ENCODE measurements around the gene TTLL10.

Gene TTLL10

GRCh38 chr1:1222575-1223225 lies 49.0 kb downstream of the TTLL10 start:
- no peak for DNase-seq (ENCODE audit: low spot score)

- no peak for DNase-seq (ENCODE audit: low spot score)
Observed at GRCh38 chr1:1223321-1223720, 49.6 kb downstream of the TTLL10 start.

GRCh38 chr1:1223891-1224290 lies 50.2 kb downstream of the TTLL10 start:
- no peak for DNase-seq (ENCODE audit: low spot score)

- DNase-seq (ENCODE audit: low spot score), result no peak
Observed at GRCh38 chr1:1225238-1225845, 51.7 kb downstream of the TTLL10 start.

GRCh38 chr1:1225913-1226312 lies 52.2 kb downstream of the TTLL10 start:
- DNase-seq (ENCODE audit: low spot score), result no peak

GRCh38 chr1:1226566-1227362 lies 53.1 kb downstream of the TTLL10 start:
- DNase-seq (ENCODE audit: low spot score), result no peak

GRCh38 chr1:1227386-1227785 lies 53.7 kb downstream of the TTLL10 start:
- no peak for DNase-seq (ENCODE audit: low spot score)

GRCh38 chr1:1228187-1228586 lies 54.5 kb downstream of the TTLL10 start:
- no peak for DNase-seq (ENCODE audit: low spot score)

GRCh38 chr1:1228596-1229321 lies 55.1 kb downstream of the TTLL10 start:
- no peak for DNase-seq (ENCODE audit: low spot score)

- DNase-seq (ENCODE audit: low spot score), result no peak
Observed at GRCh38 chr1:1229770-1230169, 56.1 kb downstream of the TTLL10 start.

- no peak for DNase-seq (ENCODE audit: low spot score)
Observed at GRCh38 chr1:1230656-1231399, 57.1 kb downstream of the TTLL10 start.

- peak; percentile 97 for DNase-seq (ENCODE audit: low spot score)
Observed at GRCh38 chr1:1231400-1232207, 57.9 kb downstream of the TTLL10 start, which contains the start of gene SDF4. SDF4 (minus strand) TSS chr1:1232001; CDS start chr1:1228772, 3,229 bp downstream.

- no peak for DNase-seq (ENCODE audit: low spot score)
Observed at GRCh38 chr1:1232208-1232795, 58.6 kb downstream of the TTLL10 start, which contains the start of gene B3GALT6. B3GALT6 (plus strand) TSS chr1:1232237; CDS start chr1:1232279, 42 bp downstream.

- no peak for DNase-seq (ENCODE audit: low spot score)
Observed at GRCh38 chr1:1232796-1233566, 59.3 kb downstream of the TTLL10 start.

GRCh38 chr1:1233567-1233892 lies 59.9 kb downstream of the TTLL10 start:
- no peak for DNase-seq (ENCODE audit: low spot score)

- DNase-seq (ENCODE audit: low spot score), result no peak
Observed at GRCh38 chr1:1234180-1234808, 60.6 kb downstream of the TTLL10 start.

- no peak for DNase-seq (ENCODE audit: low spot score)
Observed at GRCh38 chr1:1235016-1235744, 61.5 kb downstream of the TTLL10 start.

- DNase-seq (ENCODE audit: low spot score), result no peak
Observed at GRCh38 chr1:1236176-1236763, 62.6 kb downstream of the TTLL10 start.

Measured in activated CD4-positive, alpha-beta T cell treated with anti-CD3 and anti-CD28 coated beads, Interleukin-2, Interleukin-4, amounts not matched to agents 100 ng/mL and 50 ng/mL, durations not matched to agents 16 hours and 8 hours (primary cell).